GM19468 (cell line): ENCODE results near the gene SAMD11.
"Not testable (repeated sequence)": the region's sequence is repeated elsewhere in the genome, so short reads cannot be mapped to it uniquely, and the experiment has no call there.

Experiments
- ATAC-seq: cut with Tn5 transposase; IDR thresholded peaks from one replicate; pipeline ENCODE4 v1.9.1; 2021; ENCODE audit warnings: mild to moderate bottlenecking, moderate library complexity, moderate number of reproducible peaks; ENCODE audit not compliant: unreplicated experiment; ENCODE audit errors: extremely low read depth

SAMD11 gene

DNA sequence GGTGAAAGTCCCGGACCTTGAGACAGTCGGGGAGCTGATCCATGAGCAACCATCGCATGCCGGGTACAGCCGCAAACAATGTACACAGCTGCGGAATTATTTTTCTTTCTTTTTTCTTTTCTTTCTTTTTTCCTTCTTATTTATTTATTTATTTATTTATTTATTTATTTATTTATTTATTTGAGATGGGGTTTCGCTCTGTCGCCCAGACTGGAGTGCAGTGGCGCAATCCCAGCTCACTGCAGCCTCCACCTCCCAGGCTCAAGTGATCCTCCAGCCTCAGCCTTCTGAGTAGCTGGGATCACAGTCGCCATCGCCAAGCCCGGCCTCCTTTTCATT lies 60.7 kb downstream of the SAMD11 start:
- no peak for ATAC-seq

DNA sequence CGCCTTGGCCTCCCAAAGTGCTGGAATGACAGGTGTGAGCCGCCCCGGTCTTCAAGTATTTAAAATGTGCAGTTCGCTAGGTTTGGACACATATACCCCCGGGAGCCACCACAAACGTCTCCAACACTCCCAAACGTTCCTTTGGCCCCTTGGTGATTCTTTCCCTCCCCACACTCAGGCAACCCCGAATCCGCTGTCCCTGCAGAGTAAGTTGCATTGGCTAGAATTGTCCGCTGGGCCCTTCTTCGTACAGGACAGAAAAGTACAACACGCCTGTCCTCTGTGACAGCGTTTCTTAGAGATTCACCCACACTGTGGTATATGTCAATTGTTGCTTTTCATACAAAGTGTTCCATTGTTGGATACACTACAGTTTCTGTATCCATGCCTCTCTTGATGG lies 61.4 kb downstream of the SAMD11 start:
- ATAC-seq, result no peak

DNA sequence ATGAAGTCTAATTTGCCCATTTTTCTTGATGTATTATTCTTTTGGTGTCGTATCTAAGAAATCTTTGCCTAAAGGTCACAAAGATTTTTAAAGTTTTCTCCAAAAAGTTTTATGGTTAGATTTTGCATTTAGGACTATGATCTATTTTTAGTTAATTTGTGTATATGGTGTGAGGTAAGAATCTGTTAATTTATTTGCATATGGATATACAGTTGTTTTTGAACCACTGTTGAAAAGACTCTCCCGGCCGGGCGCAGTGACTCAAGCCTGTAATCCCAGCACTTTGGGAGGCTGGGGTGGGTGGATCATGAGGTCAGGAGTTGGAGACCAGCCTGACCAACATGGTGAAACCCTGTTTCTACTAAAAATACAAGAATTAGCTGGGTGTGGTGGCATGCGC lies 64.3 kb downstream of the SAMD11 start:
- not testable (repeated sequence) for ATAC-seq

DNA sequence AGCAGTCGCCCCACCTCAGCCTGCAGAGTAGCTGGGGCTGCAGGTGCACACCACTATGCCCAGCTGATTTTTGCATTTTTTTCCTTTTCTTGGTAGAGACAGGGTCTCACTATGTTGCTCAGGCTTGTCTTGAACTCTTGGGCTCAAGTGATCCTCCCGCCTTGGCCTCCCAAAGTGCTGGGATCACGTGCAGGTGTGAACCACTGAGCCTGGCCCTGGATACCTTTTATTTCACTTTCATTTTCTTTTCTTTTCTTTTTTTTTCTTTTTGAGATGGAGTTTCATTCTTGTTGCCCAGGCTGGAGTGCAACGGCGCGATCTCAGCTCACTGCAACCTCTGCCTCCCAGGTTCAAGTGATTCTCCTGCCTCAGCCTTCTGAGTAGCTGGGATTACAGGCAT lies 67.6 kb downstream of the SAMD11 start:
- not testable (repeated sequence) for ATAC-seq

DNA sequence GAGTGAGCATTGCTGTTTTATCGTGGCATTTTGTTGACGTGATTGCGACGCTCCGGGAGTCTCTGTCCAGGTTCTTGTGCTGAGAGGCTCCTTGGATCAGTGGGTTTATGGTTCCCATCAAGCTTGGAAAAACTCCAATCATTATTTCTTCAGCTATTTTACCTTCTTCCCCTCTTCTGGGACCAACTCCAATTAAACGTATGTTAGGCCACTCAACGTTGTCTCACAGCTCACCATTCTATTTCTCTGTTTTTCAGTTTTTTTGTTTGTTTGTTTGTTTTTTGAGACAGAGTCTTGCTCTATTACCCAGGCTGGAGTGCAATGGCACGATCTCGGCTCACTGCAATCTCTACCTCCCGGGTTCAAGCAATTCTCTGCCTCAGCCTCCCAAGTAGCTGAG lies 68.2 kb downstream of the SAMD11 start:
- no peak for ATAC-seq

DNA sequence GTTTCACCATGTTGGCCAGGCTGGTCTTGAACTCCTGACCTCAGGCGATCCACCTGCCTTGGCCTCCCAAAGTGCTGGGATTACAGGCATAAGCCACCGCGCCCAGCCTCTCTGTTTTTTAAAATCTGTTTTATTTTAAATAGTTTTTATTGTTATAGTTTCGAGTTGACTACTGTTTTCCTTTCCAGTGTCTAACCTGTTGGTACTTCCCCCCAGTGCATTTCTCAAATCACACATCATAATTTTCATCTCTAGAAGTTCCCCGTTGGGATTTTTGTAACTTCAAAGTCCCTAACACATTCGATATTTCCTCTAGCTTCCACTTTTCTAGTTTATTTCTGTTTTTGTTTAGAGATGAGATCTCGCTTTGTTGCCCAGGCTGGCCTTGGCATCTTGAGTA lies 68.6 kb downstream of the SAMD11 start:
- no peak for ATAC-seq

DNA sequence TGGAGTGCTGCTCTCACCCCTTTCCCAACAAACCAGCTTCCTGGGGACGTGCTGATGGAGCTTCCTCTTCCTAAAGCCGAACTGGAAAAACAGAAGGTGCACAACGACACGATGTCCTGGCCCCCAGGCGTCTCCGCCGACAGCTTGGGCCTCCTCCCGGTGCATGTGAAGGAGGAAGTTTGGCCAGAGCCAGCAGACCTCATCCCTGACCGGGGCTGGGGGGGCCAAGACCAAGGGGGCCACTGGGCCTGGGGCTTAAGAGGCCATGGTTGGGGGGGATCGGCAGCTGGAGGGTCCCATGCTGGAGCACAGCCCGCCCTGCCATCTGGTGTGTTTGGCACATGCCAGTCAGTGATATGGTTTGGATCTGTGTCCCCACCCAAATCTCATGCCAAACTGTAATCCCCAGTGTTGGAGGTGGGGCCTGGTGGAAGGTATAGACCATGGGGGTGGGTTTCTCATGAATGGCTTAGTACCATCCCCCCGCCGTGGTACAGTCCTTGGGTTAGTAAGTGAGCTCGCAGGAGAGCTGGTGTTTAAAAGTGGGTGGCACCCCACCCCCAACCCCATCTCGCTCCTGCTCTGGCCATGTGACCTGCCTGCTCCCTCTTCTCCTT lies 69.8 kb downstream of the SAMD11 start:
- ATAC-seq, result no peak
